HepG2 (cell line): ENCODE data around the gene CLEC16A. TPM values are rescaled to one million over a fixed set of nuclear protein-coding genes. Genes with fewer than 3 reads are reported as not detected.

Experiments used
- ATF7-NPFF ChIP-seq: sonication (generic); formaldehyde crosslinking; IDR thresholded peaks from 2 replicates; pipeline ENCODE4 v1.8.1; 2023; ENCODE audit warnings: mild to moderate bottlenecking, low read depth, missing genetic modification reagents, moderate library complexity
- CBX1 ChIP-seq: IDR thresholded peaks from one replicate; pipeline ENCODE4 v1.6.1; 2016; ENCODE audit warnings: antibody characterized with exemption, low read depth
- FOXK1 ChIP-seq: sonication (generic); formaldehyde crosslinking; IDR thresholded peaks from 2 replicates; pipeline ENCODE4 v1.4.0; 2020; ENCODE audit warnings: low read depth, missing genetic modification reagents, borderline replicate concordance
- HDAC2 ChIP-seq: sonication (generic); formaldehyde crosslinking; IDR thresholded peaks from 2 replicates; pipeline ENCODE4 v1.4.0; 2020; ENCODE audit warnings: missing genetic modification reagents
- HIVEP1 ChIP-seq: sonication (generic); formaldehyde crosslinking; IDR thresholded peaks from 2 replicates; pipeline ENCODE4 v1.4.0; 2020; ENCODE audit warnings: mild to moderate bottlenecking, missing genetic modification reagents
- HNRNPH1 ChIP-seq: fragments of 200-400 bp; formaldehyde crosslinking; optimal IDR thresholded peaks from 2 replicates; pipeline ENCODE3; 2017; ENCODE audit warnings: mild to moderate bottlenecking, low read depth, low read length
- HNRNPK ChIP-seq: fragments of 200-400 bp; formaldehyde crosslinking; IDR thresholded peaks from 2 replicates; pipeline ENCODE4 v1.6.1; 2018; ENCODE audit warnings: low read length, low read depth, moderate library complexity, mild to moderate bottlenecking; ENCODE audit not compliant: poor library complexity, severe bottlenecking
- MXI1 ChIP-seq: IDR thresholded peaks from 3 replicates; pipeline ENCODE4 v1.6.1; 2012; ENCODE audit warnings: low read depth, low read length, inconsistent platforms, borderline replicate concordance
- NFE2L1 ChIP-seq: sonication (generic); formaldehyde crosslinking; IDR thresholded peaks from 2 replicates; pipeline ENCODE4 v1.4.0; 2020; ENCODE audit warnings: missing genetic modification reagents, mild to moderate bottlenecking, borderline replicate concordance
- SRF ChIP-seq: IDR thresholded peaks from 2 replicates; pipeline ENCODE4 v1.6.1; 2011; ENCODE audit warnings: mild to moderate bottlenecking, low read depth, low read length, moderate library complexity
- TAF1 ChIP-seq: sonication (generic); formaldehyde crosslinking; IDR thresholded peaks from 2 replicates; pipeline ENCODE4 v1.4.0; 2020; ENCODE audit warnings: missing genetic modification reagents
- ZBTB44 ChIP-seq: sonication (generic); formaldehyde crosslinking; IDR thresholded peaks from 2 replicates; pipeline ENCODE4 v1.4.0; 2020; ENCODE audit warnings: missing genetic modification reagents
- ZBTB8A ChIP-seq: sonication (generic); formaldehyde crosslinking; IDR thresholded peaks from 2 replicates; pipeline ENCODE4 v1.4.0; 2020; ENCODE audit warnings: mild to moderate bottlenecking, low read depth, missing genetic modification reagents, borderline replicate concordance
- ZNF121 ChIP-seq: sonication (generic); formaldehyde crosslinking; IDR thresholded peaks from 2 replicates; pipeline ENCODE4 v1.5.0; 2020; ENCODE audit warnings: mild to moderate bottlenecking, missing genetic modification reagents
- ZNF207 ChIP-seq: fragments of 450-650 bp; IDR thresholded peaks from 2 replicates; pipeline ENCODE4 v1.6.1; 2016; ENCODE audit warnings: antibody characterized with exemption, borderline replicate concordance
- ZNF232 ChIP-seq: sonication (generic); formaldehyde crosslinking; IDR thresholded peaks from 2 replicates; pipeline ENCODE4 v1.4.0; 2020; ENCODE audit warnings: missing genetic modification reagents, borderline replicate concordance
- ZNF296 ChIP-seq: sonication (generic); formaldehyde crosslinking; conservative IDR thresholded peaks from 2 replicates; pipeline ENCODE4 v1.5.0; 2020; ENCODE audit warnings: mild to moderate bottlenecking, missing genetic modification reagents
- ZNF335 ChIP-seq: sonication (generic); formaldehyde crosslinking; IDR thresholded peaks from 2 replicates; pipeline ENCODE4 v1.4.0; 2020; ENCODE audit warnings: missing genetic modification reagents
- ZNF446 ChIP-seq: sonication (generic); formaldehyde crosslinking; IDR thresholded peaks from 2 replicates; pipeline ENCODE4 v1.5.0; 2020; ENCODE audit warnings: mild to moderate bottlenecking, missing genetic modification reagents
- ZNF816 ChIP-seq: sonication (generic); formaldehyde crosslinking; IDR thresholded peaks from 2 replicates; pipeline ENCODE4 v1.8.0; 2022; ENCODE audit warnings: missing genetic modification reagents, mild to moderate bottlenecking, borderline replicate concordance
- polyA plus RNA-seq, 8 experiments: library from polyadenylated mRNA; depleted of rRNA in 3 of 8; stranded (reverse) in 7 of 8; unstranded in 1 of 8; fragments of >200 nt; fragmentation: Illumina TruSeq in 4 of 8; extraction: Trizol in 4 of 8; gene quantifications; 2 replicates each; pipeline versions ENCODE4 v1.2.1 to v1.2.3, GENCODE V29; 2011 to 2016; ENCODE audit warnings: low read depth in 4 of 8, missing spikeins in 1 of 8, mixed read lengths in 1 of 8; ENCODE audit not compliant: insufficient read depth in 1 of 8
- total RNA-seq, 5 experiments: library from RNA; depleted of rRNA; stranded (reverse); fragments of >200 nt; fragmentation: Illumina TruSeq; extraction: Trizol; gene quantifications; 2 replicates each; pipeline ENCODE4 v1.2.3, GENCODE V29; 2016; ENCODE audit warnings: low read depth in 1 of 5
- TF ChIP-seq, protein P1 (sequence below): sonication (generic); formaldehyde crosslinking; IDR thresholded peaks from 2 replicates; pipeline ENCODE4 v1.5.0; 2020; ENCODE audit warnings: mild to moderate bottlenecking, missing genetic modification reagents
- TF ChIP-seq, protein P2 (sequence below): fragments of 450-650 bp; IDR thresholded peaks from 2 replicates; pipeline ENCODE4 v1.6.1; 2017; ENCODE audit warnings: mild to moderate bottlenecking

Gene CLEC16A
- total and polyA plus RNA-seq, 2 of the 13 experiments (the other 11 are each of a cell fraction or from before 2014, with no cell fraction given) = 8.5 to 10.3 TPM

DNA sequence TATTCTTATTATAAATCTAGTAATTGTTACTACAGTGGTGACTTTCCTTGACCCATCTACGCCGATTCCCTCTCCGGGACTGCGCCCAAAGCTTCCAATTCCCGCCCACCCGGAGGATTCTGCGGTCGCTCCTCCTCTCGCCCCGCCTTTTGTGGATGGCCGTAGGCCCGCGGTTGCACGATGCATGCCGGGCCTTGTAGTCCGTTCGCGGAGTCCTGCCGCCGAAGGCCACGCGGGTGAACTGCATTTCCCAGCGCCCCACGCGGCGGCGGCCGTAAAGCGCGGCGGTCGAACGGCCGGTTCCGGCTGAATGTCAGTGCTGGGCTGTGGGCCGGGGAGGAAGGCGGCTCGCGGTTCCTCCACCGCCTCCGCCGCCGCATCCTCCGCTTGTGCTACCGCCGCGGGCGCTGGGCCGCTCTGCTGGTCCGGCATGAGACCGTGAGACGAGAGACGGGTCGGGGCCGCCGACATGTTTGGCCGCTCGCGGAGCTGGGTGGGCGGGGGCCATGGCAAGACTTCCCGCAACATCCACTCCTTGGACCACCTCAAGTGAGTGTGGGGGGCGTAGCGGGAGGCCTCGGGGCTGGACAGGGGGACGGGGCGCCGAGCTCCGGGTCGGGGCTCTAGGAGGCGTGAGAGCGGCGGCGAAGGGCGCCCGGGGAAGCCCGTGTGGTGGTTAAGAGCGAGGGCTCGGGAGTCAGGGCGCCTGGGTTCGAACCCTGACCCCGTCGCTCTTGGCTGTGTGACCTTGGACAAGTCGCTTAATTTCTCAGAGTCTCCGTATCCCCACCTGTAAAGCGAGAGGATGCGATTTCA lies at the start of gene CLEC16A (continued):
- TF ChIP-seq ZNF121 (CRISPR knock-in tag) (0 out of 2 replicates have a peak, but pooled peaks have one; percentile 2), CBX1 (peak; percentile 67), ATF7-NPFF (CRISPR knock-in tag) (peak; percentile 96), HNRNPH1 (no peak), ZBTB8A (CRISPR knock-in tag) (no peak), HIVEP1 (CRISPR knock-in tag) (peak; percentile 82), ZNF207 (no peak), SRF (peak; percentile 90), FOXK1 (CRISPR knock-in tag) (peak; percentile 99), ZNF816 (no peak), ZNF296 (CRISPR knock-in tag) (no peak), ZNF446 (CRISPR knock-in tag) (no peak; the same call in 1 of the 2 replicates), ZNF232 (CRISPR knock-in tag) (peak; percentile 65; the same call in 1 of the 2 replicates), ZBTB44 (CRISPR knock-in tag) (peak; percentile 91; the same call in 1 of the 2 replicates), ZNF335 (CRISPR knock-in tag) (peak; percentile 96), MXI1 (peak; percentile 99), TAF1 (CRISPR knock-in tag) (peak; percentile 98), HDAC2 (CRISPR knock-in tag) (peak; percentile 93), NFE2L1 (CRISPR knock-in tag) (no peak), HNRNPK (peak; percentile 58)
- TF ChIP-seq, protein P1, sequence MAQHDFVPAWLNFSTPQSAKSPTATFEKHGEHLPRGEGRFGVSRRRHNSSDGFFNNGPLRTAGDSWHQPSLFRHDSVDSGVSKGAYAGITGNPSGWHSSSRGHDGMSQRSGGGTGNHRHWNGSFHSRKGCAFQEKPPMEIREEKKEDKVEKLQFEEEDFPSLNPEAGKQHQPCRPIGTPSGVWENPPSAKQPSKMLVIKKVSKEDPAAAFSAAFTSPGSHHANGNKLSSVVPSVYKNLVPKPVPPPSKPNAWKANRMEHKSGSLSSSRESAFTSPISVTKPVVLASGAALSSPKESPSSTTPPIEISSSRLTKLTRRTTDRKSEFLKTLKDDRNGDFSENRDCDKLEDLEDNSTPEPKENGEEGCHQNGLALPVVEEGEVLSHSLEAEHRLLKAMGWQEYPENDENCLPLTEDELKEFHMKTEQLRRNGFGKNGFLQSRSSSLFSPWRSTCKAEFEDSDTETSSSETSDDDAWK (CRISPR knock-in tag) = no peak
- TF ChIP-seq, protein P2, sequence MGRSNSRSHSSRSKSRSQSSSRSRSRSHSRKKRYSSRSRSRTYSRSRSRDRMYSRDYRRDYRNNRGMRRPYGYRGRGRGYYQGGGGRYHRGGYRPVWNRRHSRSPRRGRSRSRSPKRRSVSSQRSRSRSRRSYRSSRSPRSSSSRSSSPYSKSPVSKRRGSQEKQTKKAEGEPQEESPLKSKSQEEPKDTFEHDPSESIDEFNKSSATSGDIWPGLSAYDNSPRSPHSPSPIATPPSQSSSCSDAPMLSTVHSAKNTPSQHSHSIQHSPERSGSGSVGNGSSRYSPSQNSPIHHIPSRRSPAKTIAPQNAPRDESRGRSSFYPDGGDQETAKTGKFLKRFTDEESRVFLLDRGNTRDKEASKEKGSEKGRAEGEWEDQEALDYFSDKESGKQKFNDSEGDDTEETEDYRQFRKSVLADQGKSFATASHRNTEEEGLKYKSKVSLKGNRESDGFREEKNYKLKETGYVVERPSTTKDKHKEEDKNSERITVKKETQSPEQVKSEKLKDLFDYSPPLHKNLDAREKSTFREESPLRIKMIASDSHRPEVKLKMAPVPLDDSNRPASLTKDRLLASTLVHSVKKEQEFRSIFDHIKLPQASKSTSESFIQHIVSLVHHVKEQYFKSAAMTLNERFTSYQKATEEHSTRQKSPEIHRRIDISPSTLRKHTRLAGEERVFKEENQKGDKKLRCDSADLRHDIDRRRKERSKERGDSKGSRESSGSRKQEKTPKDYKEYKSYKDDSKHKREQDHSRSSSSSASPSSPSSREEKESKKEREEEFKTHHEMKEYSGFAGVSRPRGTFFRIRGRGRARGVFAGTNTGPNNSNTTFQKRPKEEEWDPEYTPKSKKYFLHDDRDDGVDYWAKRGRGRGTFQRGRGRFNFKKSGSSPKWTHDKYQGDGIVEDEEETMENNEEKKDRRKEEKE = no peak
